ENCODE results near the gene SORT1. TPM values are rescaled to one million over a fixed set of nuclear protein-coding genes. Genes with fewer than 3 reads are reported as not detected.
A peak's percentile ranks its signal among the peaks of the same experiment; 100 is the strongest.

The SORT1 gene
- total RNA-seq, 1 experiment from 2014 or later = 13.3 TPM

- ChIA-PET POLR2A (no interaction called here), CTCF (interaction anchor here (0.6 to 1.3 kb wide), 5 partner anchors 8 to 292 kb away, joined by 3 to 7 read pairs (median 3); partner anchors contain the start of gene SORT1)
- Mint-ChIP-seq H3K27ac (ENCODE audit: low read depth, unreplicated experiment) (peak overlapping the region; percentile 24), H3K4me3 (ENCODE audit: unreplicated experiment) (no peak overlapping the region), H3K36me3 (ENCODE audit: insufficient read depth, unreplicated experiment) (no peaks in the 10 kb centered on the region), H3K4me1 (ENCODE audit: insufficient read depth, unreplicated experiment) (peaks cover 29% of the 10 kb centered on the region), H3K9me3 (ENCODE audit: unreplicated experiment) (no peaks in the 10 kb centered on the region), H3K27me3 (ENCODE audit: insufficient read depth, unreplicated experiment) (no peaks in the 10 kb centered on the region)
- BruUV-seq (replicated peaks) = no TSS peak
- no peak for TF ChIP-seq CTCF (IDR thresholded peaks at IDR 0.05; ENCODE audit: unreplicated experiment)
- DNase-seq (ENCODE audit: unreplicated experiment) = no peak
- intact Hi-C loops (cut with micrococcal nuclease) = no loop called here
These were observed 14.5 kb downstream of the SORT1 start for GRCh38 chr1:109383087-109383779.

DNA sequence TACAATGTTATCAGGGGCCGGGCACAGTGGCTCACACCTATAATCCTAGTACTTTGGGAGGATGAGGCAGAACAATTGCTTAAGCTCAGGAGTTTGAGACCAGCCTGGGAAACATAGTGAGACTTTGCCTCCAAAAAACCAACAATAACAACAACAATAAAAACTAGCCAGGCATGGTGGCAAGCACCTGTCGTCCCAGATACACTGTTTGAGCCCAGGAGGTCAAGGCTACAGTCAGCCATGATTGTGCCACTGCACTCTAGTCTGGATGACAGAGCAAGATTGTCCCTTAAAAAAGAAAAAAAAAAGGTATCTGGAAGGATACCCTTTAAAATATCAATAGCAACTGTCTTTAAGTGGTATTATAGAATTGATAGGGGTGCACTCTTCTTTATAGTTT lies 16.1 kb downstream of the SORT1 start:
- H3K36me3 Mint-ChIP-seq (ENCODE audit: insufficient read depth, unreplicated experiment) = no peaks in the 10 kb centered on the region
- H3K4me3 Mint-ChIP-seq (ENCODE audit: unreplicated experiment) = no peak overlapping the region
- intact Hi-C loops (cut with micrococcal nuclease) = no loop called here
- H3K27ac Mint-ChIP-seq (ENCODE audit: low read depth, unreplicated experiment) = no peak overlapping the region
- TF ChIP-seq CTCF (IDR thresholded peaks at IDR 0.05; ENCODE audit: unreplicated experiment) = no peak
- BruUV-seq (replicated peaks) = no TSS peak
- no peaks in the 10 kb centered on the region for H3K27me3 Mint-ChIP-seq (ENCODE audit: insufficient read depth, unreplicated experiment)
- CTCF ChIA-PET = interaction anchor here (0.7 to 1.3 kb wide), 4 partner anchors 8 to 346 kb away, joined by 3 to 4 read pairs (median 3); partner anchors contain the start of gene PSRC1
- no peaks in the 10 kb centered on the region for H3K9me3 Mint-ChIP-seq (ENCODE audit: unreplicated experiment)
- H3K4me1 Mint-ChIP-seq (ENCODE audit: insufficient read depth, unreplicated experiment) = peaks cover 27% of the 10 kb centered on the region
- DNase-seq (ENCODE audit: unreplicated experiment) = no peak
- POLR2A ChIA-PET = interaction anchor here (2.6 kb wide), 1 partner anchor 11 kb away, joined by 9 read pairs; no protein-coding TSS in a partner anchor

DNA sequence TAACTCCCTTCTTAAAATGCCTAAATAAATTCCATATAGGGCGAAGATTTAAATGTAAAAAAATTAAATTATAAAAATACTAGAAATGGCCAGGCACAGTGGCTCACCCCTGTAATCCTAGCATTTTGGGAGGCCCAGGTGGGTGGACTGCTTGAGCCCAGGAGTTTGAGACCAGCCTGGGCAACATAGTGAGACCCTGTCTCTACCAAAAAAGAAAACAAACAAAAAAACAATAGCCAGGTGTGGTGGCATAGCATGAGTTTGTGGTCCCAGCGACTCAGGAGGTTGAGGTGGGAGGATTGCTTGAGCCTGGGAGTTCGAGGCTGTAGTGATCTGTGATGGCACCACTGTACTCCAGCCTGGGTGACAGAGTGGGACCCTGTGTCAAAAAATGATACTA lies 17.8 kb downstream of the SORT1 start:
- ChIA-PET POLR2A (interaction anchor here (0.7 to 2.6 kb wide), 6 partner anchors 9 to 363 kb away, joined by 3 to 20 read pairs (median 4); partner anchors contain the start of gene PSRC1), CTCF (interaction anchor here (0.5 to 1.8 kb wide), 5 partner anchors 11 to 153 kb away, joined by 3 to 8 read pairs (median 6); no protein-coding TSS in a partner anchor)
- TF ChIP-seq CTCF (IDR thresholded peaks at IDR 0.05; ENCODE audit: unreplicated experiment) = no peak
- Mint-ChIP-seq H3K4me1 (ENCODE audit: insufficient read depth, unreplicated experiment) (peaks cover 21% of the 10 kb centered on the region), H3K9me3 (ENCODE audit: unreplicated experiment) (no peaks in the 10 kb centered on the region), H3K27ac (ENCODE audit: low read depth, unreplicated experiment) (no peak overlapping the region), H3K27me3 (ENCODE audit: insufficient read depth, unreplicated experiment) (no peaks in the 10 kb centered on the region), H3K36me3 (ENCODE audit: insufficient read depth, unreplicated experiment) (no peaks in the 10 kb centered on the region), H3K4me3 (ENCODE audit: unreplicated experiment) (no peak overlapping the region)
- intact Hi-C loops (cut with micrococcal nuclease) = no loop called here
- no peak for DNase-seq (ENCODE audit: unreplicated experiment)
- no TSS peak for BruUV-seq (replicated peaks)

DNA sequence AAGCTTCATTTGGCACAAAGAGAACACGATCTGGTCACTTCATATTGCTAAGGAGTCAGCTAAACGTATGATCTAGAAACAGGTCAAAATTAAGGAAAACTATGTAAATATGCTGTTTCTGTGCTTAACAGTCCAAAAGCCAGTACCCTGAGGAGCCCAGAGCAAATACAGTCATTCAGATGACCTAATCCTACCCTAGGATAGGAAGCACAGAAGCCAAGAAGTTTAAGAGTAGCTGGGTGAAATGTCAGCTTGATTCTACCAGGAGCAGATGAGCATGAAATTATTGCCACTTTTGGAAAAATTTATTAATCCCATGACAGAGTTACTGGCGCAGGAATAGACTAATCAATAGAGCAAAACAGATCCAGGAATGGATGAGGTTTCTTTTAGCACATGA lies 18.3 kb downstream of the SORT1 start:
- Mint-ChIP-seq H3K36me3 (ENCODE audit: insufficient read depth, unreplicated experiment) (no peaks in the 10 kb centered on the region), H3K4me1 (ENCODE audit: insufficient read depth, unreplicated experiment) (peaks cover 22% of the 10 kb centered on the region), H3K27me3 (ENCODE audit: insufficient read depth, unreplicated experiment) (no peaks in the 10 kb centered on the region), H3K27ac (ENCODE audit: low read depth, unreplicated experiment) (no peak overlapping the region), H3K4me3 (ENCODE audit: unreplicated experiment) (no peak overlapping the region), H3K9me3 (ENCODE audit: unreplicated experiment) (no peaks in the 10 kb centered on the region)
- DNase-seq (ENCODE audit: unreplicated experiment) = no peak
- no TSS peak for BruUV-seq (replicated peaks)
- ChIA-PET POLR2A (interaction anchor here (0.7 to 2.6 kb wide), 5 partner anchors 9 to 169 kb away, joined by 4 to 20 read pairs (median 6); partner anchors contain the start of gene PSRC1), CTCF (interaction anchor here (0.6 to 1.8 kb wide), 7 partner anchors 10 to 153 kb away, joined by 3 to 8 read pairs (median 6); no protein-coding TSS in a partner anchor)
- TF ChIP-seq CTCF (IDR thresholded peaks at IDR 0.05; ENCODE audit: unreplicated experiment) = no peak
- intact Hi-C loops (cut with micrococcal nuclease) = no loop called here
